GM19239 (cell line): ENCODE results near the gene ALK.
"Not testable (repeated sequence)": the region's sequence is repeated elsewhere in the genome, so short reads cannot be mapped to it uniquely, and the experiment has no call there.

Experiments
- DNase-seq: peaks from one replicate; pipeline ENCODE4 v3.0.0; 2011; ENCODE audit warnings: low spot score; ENCODE audit not compliant: insufficient read length
- FAIRE-seq: peaks from 2 replicates; lab custom pipeline; 2011; peaks lifted over from hg19 to GRCh38; lab: Jason Lieb, UNC

ALK gene

GRCh38 chr2:29255004-29255403, 666.4 kb downstream of the ALK start:
- DNase-seq: no peak
- FAIRE-seq: no peak

GRCh38 chr2:29253495-29254275, 667.7 kb downstream of the ALK start:
- not testable (repeated sequence) for FAIRE-seq, DNase-seq

- no peak for FAIRE-seq
- no peak for DNase-seq
Measured at GRCh38 chr2:29253026-29253425, 668.4 kb downstream of the ALK start.

GRCh38 chr2:29251406-29251805, 670.0 kb downstream of the ALK start:
- DNase-seq (no peak), FAIRE-seq (no peak)

- DNase-seq (no peak), FAIRE-seq (no peak)
Measured at GRCh38 chr2:29250977-29251376, 670.4 kb downstream of the ALK start.

- no peak for FAIRE-seq
Measured at GRCh38 chr2:29249666-29250253, 671.6 kb downstream of the ALK start.

GRCh38 chr2:29247336-29247914, 674.0 kb downstream of the ALK start:
- FAIRE-seq (no peak), DNase-seq (no peak)

More at GRCh38 chr2:29249666-29250253, 671.6 kb downstream of the ALK start:
- no peak for DNase-seq

- FAIRE-seq: no peak
Measured at GRCh38 chr2:29246383-29247300, 674.7 kb downstream of the ALK start.

GRCh38 chr2:29245742-29246382, 675.5 kb downstream of the ALK start:
- FAIRE-seq (no peak), DNase-seq (no peak)

More at GRCh38 chr2:29246383-29247300, 674.7 kb downstream of the ALK start:
- no peak for DNase-seq

- FAIRE-seq: not testable (repeated sequence)
Measured at GRCh38 chr2:29245035-29245741, 676.2 kb downstream of the ALK start.

GRCh38 chr2:29242621-29243375, 678.6 kb downstream of the ALK start:
- DNase-seq (no peak), FAIRE-seq (no peak)

More at GRCh38 chr2:29245035-29245741, 676.2 kb downstream of the ALK start:
- DNase-seq: not testable (repeated sequence)

GRCh38 chr2:29241955-29242565, 679.3 kb downstream of the ALK start:
- no peak for DNase-seq
- no peak for FAIRE-seq

GRCh38 chr2:29241341-29241740, 680.0 kb downstream of the ALK start:
- no peak for DNase-seq
- FAIRE-seq: no peak

GRCh38 chr2:29240601-29241000, 680.8 kb downstream of the ALK start:
- DNase-seq (no peak), FAIRE-seq (no peak)

GRCh38 chr2:29239209-29239960, 682.0 kb downstream of the ALK start:
- no peak for FAIRE-seq

GRCh38 chr2:29238497-29238896, 682.9 kb downstream of the ALK start:
- no peak for FAIRE-seq
- peak; percentile 40 for DNase-seq

More at GRCh38 chr2:29239209-29239960, 682.0 kb downstream of the ALK start:
- DNase-seq: no peak

GRCh38 chr2:29236074-29236473, 685.3 kb downstream of the ALK start:
- FAIRE-seq (no peak), DNase-seq (no peak)
